ENCODE data around the gene NRL. TPM values are rescaled to one million over a fixed set of nuclear protein-coding genes. Genes with fewer than 3 reads are reported as not detected.

Gene NRL
- total and polyA plus RNA-seq, 2 donors (not counting 3 experiments of a cell fraction or from before 2014, with no cell fraction given) = 0.71 to 1.1 TPM

- ChIA-PET CTCF (interaction anchor here (2.2 to 5.2 kb wide), 2 partner anchors 26 to 45 kb away, joined by 5 to 26 read pairs; no protein-coding TSS in a partner anchor), POLR2A (no interaction called here)
- dilution Hi-C loops (cut with MboI; ENCODE audit: extremely low pct_ligation_motif_present, low sequenced_read_pairs) (no loop called here), intact Hi-C loops (cut with micrococcal nuclease) (no loop called here)
- Histone ChIP-seq H2AFZ (ENCODE audit: low read depth, low read length) (no peak overlapping the region), H3K4me2 (ENCODE audit: insufficient read depth, low read length) (no peak overlapping the region), H4K20me1 (replicated peaks; ENCODE audit: control insufficient read depth, extremely low read depth, insufficient read depth, low read length) (no peaks in the 10 kb centered on the region), H3K9ac (replicated peaks; ENCODE audit: extremely low read depth, insufficient read depth, low read length) (no peak overlapping the region), H3K9me1 (replicated peaks; ENCODE audit: control insufficient read depth, extremely low read depth, insufficient read depth, low read length) (no peaks in the 10 kb centered on the region), H3K4me3 (replicated peaks in 1 of 3; ENCODE audit: insufficient read depth in 1 of 3, low read depth in 1 of 3, low read length in 3 of 3) (no peak overlapping the region), H3K27ac (ENCODE audit: insufficient read depth, low read depth, low read length) (no peak overlapping the region), H3K27me3 (ENCODE audit: control insufficient read depth in 2 of 2, insufficient read depth in 2 of 2, low read length in 2 of 2) (peaks cover 0 to 1% of the 10 kb centered on the region in 2 experiments), H3K79me2 (ENCODE audit: control insufficient read depth, insufficient read depth, low read length) (no peaks in the 10 kb centered on the region), H3K4me1 (ENCODE audit: control insufficient read depth, extremely low read depth, insufficient read depth, low read length) (no peaks in the 10 kb centered on the region), H3K9me3 (replicated peaks; ENCODE audit: control insufficient read depth, insufficient read depth, low read length) (no peaks in the 10 kb centered on the region), H3K36me3 (ENCODE audit: control insufficient read depth in 2 of 2, extremely low read depth in 1 of 2, insufficient read depth in 2 of 2, low read length in 2 of 2) (no peaks in the 10 kb centered on the region)
- DNase-seq (ENCODE audit: low read depth, low spot score) = no peak
- FAIRE-seq = no peak
- TF ChIP-seq POLR2A (IDR thresholded peaks at IDR 0.05; ENCODE audit: low read depth, low read length) (no peak), CTCF (IDR thresholded peaks at IDR 0.05; ENCODE audit: extremely low read depth in 1 of 2, insufficient read depth in 1 of 2, low read depth in 1 of 2, low read length in 2 of 2) (no peak), POLR2AphosphoS5 (IDR thresholded peaks at IDR 0.05; ENCODE audit: insufficient read depth, low read depth, low read length) (no peak), MYC (IDR thresholded peaks at IDR 0.05; ENCODE audit: low read depth, low read length) (no peak), MAX (IDR thresholded peaks at IDR 0.05; ENCODE audit: insufficient read depth, insufficient read length) (no peak), JUN (IDR thresholded peaks at IDR 0.05; ENCODE audit: borderline replicate concordance, insufficient read depth, insufficient read length, low read depth) (no peak), GATA2 (IDR thresholded peaks at IDR 0.05; ENCODE audit: insufficient read depth, insufficient read length, low read depth, low read length) (no peak), EZH2 (IDR thresholded peaks at IDR 0.05; ENCODE audit: borderline replicate concordance, low read depth, low read length, severe bottlenecking) (no peak), FOS (IDR thresholded peaks at IDR 0.05; ENCODE audit: borderline replicate concordance, insufficient read depth, low read length) (no peak)
- no TSS peak for BruUV-seq (replicated peaks)
Measured at GRCh38 chr14:24064091-24064795, 50.5 kb downstream of the NRL start.

Measured in endothelial cell of umbilical vein (primary cell).